Endothelial cell of umbilical vein (primary cell): ENCODE data around the gene ANKS1B. TPM values are rescaled to one million over a fixed set of nuclear protein-coding genes. Genes with fewer than 3 reads are reported as not detected.

Experiments
- BruUV-seq: library from RNA; stranded (reverse); fragments of 400-500 nt; replicated peaks from 2 replicates; lab custom pipeline; 2021; lab: Mats Ljungman, UMichigan
- CTCF ChIA-PET: fragments of 300-600, 350-600 bp; sonication (Branson Sonifier 250); formaldehyde crosslinking; loops from one replicate; lab custom pipeline; 2021; ENCODE audit warnings: antibody characterized with exemption, inconsistent platforms; lab: Charles Lee
- POLR2A ChIA-PET: fragments of 300-600, 350-600 bp; sonication (Branson Sonifier 250); formaldehyde crosslinking; loops from one replicate; lab custom pipeline; 2021; ENCODE audit warnings: antibody characterized with exemption, inconsistent platforms; lab: Charles Lee
- DNase-seq: peaks from one replicate; pipeline ENCODE4 v3.0.0-alpha.2; 2011; ENCODE audit warnings: low read depth, low spot score
- FAIRE-seq: peaks from 2 replicates; lab custom pipeline; 2011; peaks lifted over from hg19 to GRCh38; lab: Jason Lieb, UNC
- H2AFZ ChIP-seq: 2 replicates; pipeline ENCODE4 v1.6.0; 2012; ENCODE audit warnings: low read depth, low read length, control low read depth, inconsistent platforms
- H3K27ac ChIP-seq: 2 replicates; pipeline ENCODE4 v1.5.1; 2011; ENCODE audit warnings: low read depth, mild to moderate bottlenecking, control low read depth, low read length, moderate library complexity; ENCODE audit not compliant: insufficient read depth
- H3K27me3 ChIP-seq, 2 experiments: 2 replicates each; pipeline versions ENCODE4 v1.6.0 to v1.6.1; 2011; ENCODE audit warnings: low read length in 2 of 2, mixed read lengths in 1 of 2; ENCODE audit not compliant: control insufficient read depth in 2 of 2, insufficient read depth in 2 of 2
- H3K36me3 ChIP-seq, 2 experiments: 2 replicates in 1 of 2; 3 replicates in 1 of 2; pipeline ENCODE4 v1.5.1; 2011; ENCODE audit warnings: low read length in 2 of 2, mild to moderate bottlenecking in 1 of 2, moderate library complexity in 1 of 2; ENCODE audit not compliant: control insufficient read depth in 2 of 2, insufficient read depth in 2 of 2; ENCODE audit errors: extremely low read depth in 1 of 2
- H3K4me1 ChIP-seq: 3 replicates; pipeline ENCODE4 v1.5.1; 2011; ENCODE audit warnings: mild to moderate bottlenecking, low read length; ENCODE audit not compliant: control insufficient read depth, insufficient read depth; ENCODE audit errors: extremely low read depth
- H3K4me2 ChIP-seq: 2 replicates; pipeline ENCODE4 v1.6.1; 2011; ENCODE audit warnings: low read length, control low read depth, mixed read lengths; ENCODE audit not compliant: insufficient read depth
- H3K4me3 ChIP-seq, 3 experiments: fragments of 200-600 bp in 1 of 3; sonication (generic), shearing (Covaris generic) in 1 of 3; replicated peaks in 1 of 3; 2 replicates each; pipeline ENCODE4 v1.5.1; 2011 to 2016; ENCODE audit warnings: control low read depth in 3 of 3, low read length in 3 of 3, mild to moderate bottlenecking in 2 of 3, inconsistent platforms in 1 of 3, low read depth in 1 of 3, moderate library complexity in 1 of 3; ENCODE audit not compliant: insufficient read depth in 1 of 3
- H3K79me2 ChIP-seq: 2 replicates; pipeline ENCODE4 v1.6.0; 2012; ENCODE audit warnings: low read length, inconsistent platforms; ENCODE audit not compliant: control insufficient read depth, insufficient read depth
- H3K9ac ChIP-seq: replicated peaks from 2 replicates; pipeline ENCODE3; 2011; ENCODE audit warnings: low read length, control low read depth; ENCODE audit not compliant: insufficient read depth; ENCODE audit errors: extremely low read depth
- H3K9me1 ChIP-seq: replicated peaks from 3 replicates; pipeline ENCODE4 v1.6.0; 2011; ENCODE audit warnings: mild to moderate bottlenecking, low read length; ENCODE audit not compliant: control insufficient read depth, insufficient read depth; ENCODE audit errors: extremely low read depth
- H3K9me3 ChIP-seq: replicated peaks from 2 replicates; pipeline ENCODE4 v1.5.1; 2012; ENCODE audit warnings: low read length, inconsistent platforms; ENCODE audit not compliant: control insufficient read depth, insufficient read depth
- H4K20me1 ChIP-seq: replicated peaks from 2 replicates; pipeline ENCODE3; 2011; ENCODE audit warnings: mild to moderate bottlenecking, low read length; ENCODE audit not compliant: control insufficient read depth, insufficient read depth; ENCODE audit errors: extremely low read depth
- EZH2 ChIP-seq: IDR thresholded peaks from 2 replicates; pipeline ENCODE4 v1.6.1; 2012; ENCODE audit warnings: borderline replicate concordance, low read depth, mild to moderate bottlenecking, moderate library complexity, low read length, inconsistent platforms; ENCODE audit not compliant: severe bottlenecking
- FOS ChIP-seq: IDR thresholded peaks from 2 replicates; pipeline ENCODE4 v1.6.1; 2011; ENCODE audit warnings: mild to moderate bottlenecking, low read length, moderate library complexity, borderline replicate concordance; ENCODE audit not compliant: insufficient read depth
- GATA2 ChIP-seq: IDR thresholded peaks from 2 replicates; pipeline ENCODE4 v1.7.0; 2011; ENCODE audit warnings: low read depth, mild to moderate bottlenecking, moderate library complexity, mixed read lengths, low read length; ENCODE audit not compliant: insufficient read length, insufficient read depth
- JUN ChIP-seq: IDR thresholded peaks from 2 replicates; pipeline ENCODE4 v1.6.1; 2011; ENCODE audit warnings: borderline replicate concordance, low read depth; ENCODE audit not compliant: insufficient read length, insufficient read depth
- MAX ChIP-seq: IDR thresholded peaks from 2 replicates; pipeline ENCODE4 v1.6.1; 2011; ENCODE audit not compliant: insufficient read depth, insufficient read length
- MYC ChIP-seq: IDR thresholded peaks from one replicate; pipeline ENCODE4 v1.6.1; 2011; ENCODE audit warnings: mild to moderate bottlenecking, low read depth, low read length
- POLR2A ChIP-seq: IDR thresholded peaks from 2 replicates; pipeline ENCODE4 v1.6.1; 2012; ENCODE audit warnings: low read depth, mild to moderate bottlenecking, control low read depth, low read length
- POLR2AphosphoS5 ChIP-seq: IDR thresholded peaks from 2 replicates; pipeline ENCODE4 v1.6.1; 2012; ENCODE audit warnings: low read depth, mild to moderate bottlenecking, control low read depth, low read length, moderate library complexity; ENCODE audit not compliant: insufficient read depth
- dilution Hi-C: fragments of 300-500 bp; cut with MboI; formaldehyde crosslinking; loops from one replicate; pipeline ENCODE4 v1.15.0; 2019; ENCODE audit warnings: low sequenced_read_pairs; ENCODE audit not compliant: extremely low pct_ligation_motif_present
- intact Hi-C: fragments of 100-400 bp; cut with micrococcal nuclease; formaldehyde crosslinking; loops from one replicate; pipeline ENCODE4 v1.10.0; 2022
- polyA plus RNA-seq, 4 experiments: library from polyadenylated mRNA; depleted of rRNA in 3 of 4; stranded (reverse) in 3 of 4; unstranded in 1 of 4; fragments of >200 nt; gene quantifications; 2 replicates each; pipeline versions ENCODE4 v1.2.1 to v1.2.3, GENCODE V29; 2011 to 2012; ENCODE audit warnings: missing spikeins in 1 of 4
- total RNA-seq: library from RNA; stranded (reverse); gene quantifications from 2 replicates; pipeline ENCODE4 v1.2.3, GENCODE V29; 2021
- TF ChIP-seq, protein P1 (sequence below), 2 donors: IDR thresholded peaks; 1 replicate in 1 of 2; 2 replicates in 1 of 2; pipeline ENCODE4 v1.5.1; 2011; ENCODE audit warnings: low read length in 2 of 2, mild to moderate bottlenecking in 2 of 2, moderate library complexity in 2 of 2, control low read depth in 1 of 2, inconsistent platforms in 1 of 2, low read depth in 1 of 2; ENCODE audit not compliant: insufficient read depth in 1 of 2; ENCODE audit errors: extremely low read depth in 1 of 2

Gene ANKS1B
- total and polyA plus RNA-seq, 2 donors (not counting 3 experiments of a cell fraction or from before 2014, with no cell fraction given), result 0.15 to 0.38 TPM

DNA sequence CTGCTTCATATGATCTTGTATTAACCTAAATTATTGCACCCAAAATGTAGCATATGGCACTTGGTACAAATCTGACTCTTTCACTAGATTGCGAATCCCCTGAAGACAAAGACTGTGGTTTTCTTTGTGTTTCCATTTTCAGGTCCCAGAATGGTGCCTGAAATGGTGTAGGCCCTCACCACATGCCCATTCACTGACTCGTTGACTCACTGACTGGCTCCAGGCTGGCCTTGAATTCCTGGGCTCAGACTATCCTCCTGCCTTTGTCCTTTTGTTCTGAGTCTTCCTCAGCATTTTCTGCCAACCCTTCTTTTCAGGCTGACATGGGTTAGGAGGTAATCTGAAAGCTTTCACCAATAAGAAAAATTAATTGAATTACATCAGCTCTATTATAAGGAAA is 705.8 kb downstream of the ANKS1B start:
- Histone ChIP-seq H3K27ac (no peak overlapping the region), H3K79me2 (no peaks in the 10 kb centered on the region), H3K27me3 (no peaks in the 10 kb centered on the region), H4K20me1 (no peaks in the 10 kb centered on the region), H3K9me1 (no peaks in the 10 kb centered on the region), H3K4me3 (no peak overlapping the region), H2AFZ (no peak overlapping the region), H3K9me3 (peaks cover 9% of the 10 kb centered on the region), H3K4me2 (no peak overlapping the region), H3K9ac (no peak overlapping the region), H3K36me3 (no peaks in the 10 kb centered on the region), H3K4me1 (no peaks in the 10 kb centered on the region)
- intact Hi-C loops, result no loop called here
- ChIA-PET CTCF (no interaction called here), POLR2A (no interaction called here)
- DNase-seq (no peak), FAIRE-seq (no peak)
- dilution Hi-C loops, result no loop called here
- no peak for TF ChIP-seq EZH2
- TF ChIP-seq JUN, result no peak
- no peak for TF ChIP-seq MYC
- TF ChIP-seq, protein P1, sequence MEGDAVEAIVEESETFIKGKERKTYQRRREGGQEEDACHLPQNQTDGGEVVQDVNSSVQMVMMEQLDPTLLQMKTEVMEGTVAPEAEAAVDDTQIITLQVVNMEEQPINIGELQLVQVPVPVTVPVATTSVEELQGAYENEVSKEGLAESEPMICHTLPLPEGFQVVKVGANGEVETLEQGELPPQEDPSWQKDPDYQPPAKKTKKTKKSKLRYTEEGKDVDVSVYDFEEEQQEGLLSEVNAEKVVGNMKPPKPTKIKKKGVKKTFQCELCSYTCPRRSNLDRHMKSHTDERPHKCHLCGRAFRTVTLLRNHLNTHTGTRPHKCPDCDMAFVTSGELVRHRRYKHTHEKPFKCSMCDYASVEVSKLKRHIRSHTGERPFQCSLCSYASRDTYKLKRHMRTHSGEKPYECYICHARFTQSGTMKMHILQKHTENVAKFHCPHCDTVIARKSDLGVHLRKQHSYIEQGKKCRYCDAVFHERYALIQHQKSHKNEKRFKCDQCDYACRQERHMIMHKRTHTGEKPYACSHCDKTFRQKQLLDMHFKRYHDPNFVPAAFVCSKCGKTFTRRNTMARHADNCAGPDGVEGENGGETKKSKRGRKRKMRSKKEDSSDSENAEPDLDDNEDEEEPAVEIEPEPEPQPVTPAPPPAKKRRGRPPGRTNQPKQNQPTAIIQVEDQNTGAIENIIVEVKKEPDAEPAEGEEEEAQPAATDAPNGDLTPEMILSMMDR (IDR thresholded peaks at IDR 0.05; ENCODE audit: extremely low read depth in 1 of 2, insufficient read depth in 1 of 2, low read depth in 1 of 2, low read length in 2 of 2), result no peak
- TF ChIP-seq POLR2AphosphoS5, result no peak
- TF ChIP-seq FOS, result no peak
- TF ChIP-seq MAX, result no peak
- TF ChIP-seq GATA2, result no peak
- no peak for TF ChIP-seq POLR2A
- BruUV-seq, result no TSS peak
